Pancreas (tissue), 10 donors: ENCODE results near the gene NUP58. TPM values are rescaled to one million over a fixed set of nuclear protein-coding genes. Genes with fewer than 3 reads are reported as not detected.

Source experiments
- ATAC-seq, 4 donors: fragments of 200-7000 bp; cut with Tn5 transposase; one replicate each; pipeline versions ENCODE4 v1.8.0 to v1.9.1; 2020; ENCODE audit warnings: mild to moderate bottlenecking in 4 of 4, moderate library complexity in 4 of 4
- DNase-seq, 6 donors: peaks; one replicate each; pipeline ENCODE4 v3.0.0-alpha.2; 2020
- FAIRE-seq: peaks from 2 replicates; lab custom pipeline; 2012; peaks lifted over from hg19 to GRCh38; lab: Jason Lieb, UNC
- H3K27ac ChIP-seq, 4 donors: fragments of 200-600 bp; sonication (generic); 1 replicate in 3 of 4; 2 replicates in 1 of 4; pipeline versions ENCODE4 v1.5.0 to v1.8.0; 2020
- H3K27me3 ChIP-seq, 4 donors: fragments of 200-600 bp; one replicate each; pipeline ENCODE4 v1.8.0; 2021
- H3K36me3 ChIP-seq, 3 donors: fragments of 200-600 bp; sonication (generic) in 1 of 3; one replicate each; pipeline versions ENCODE4 v1.5.0 to v1.8.0; 2020 to 2021
- H3K4me1 ChIP-seq, 3 donors: fragments of 200-600 bp; one replicate each; pipeline ENCODE4 v1.8.0; 2021
- H3K4me3 ChIP-seq, 4 donors: fragments of 200-600 bp; sonication (generic) in 2 of 4; one replicate each; pipeline versions ENCODE4 v1.5.0 to v1.8.0; 2020 to 2021
- H3K9me3 ChIP-seq, 4 donors: fragments of 200-600 bp; one replicate each; pipeline ENCODE4 v1.8.0; 2021
- CTCF ChIP-seq, 4 donors: fragments of 200-600 bp; sonication (generic) in 3 of 4; IDR thresholded peaks; one replicate each; pipeline versions ENCODE4 v1.5.0 to v1.8.0; 2021; ENCODE audit warnings: antibody characterized with exemption in 4 of 4
- WGBS, 2 donors: extraction: QIAGEN DNeasy Blood & Tissue Kit; methylation state at CpG; one replicate each; pipeline ENCODE4 v1.1.7; 2013; 5-methylcytosine and 5-hydroxymethylcytosine counted together
- intact Hi-C, 3 donors: fragments of 100-400 bp; cut with DNase I; formaldehyde crosslinking; loops; one replicate each; pipeline versions ENCODE4 v1.11.1 to v1.14.2; 2022
- polyA plus RNA-seq, 2 donors: library from polyadenylated mRNA; stranded (reverse); fragments of 200-250 nt; gene quantifications; one replicate each; pipeline ENCODE4 v1.2.3, GENCODE V29; 2013
- total RNA-seq, 6 donors: library from RNA; stranded (reverse); fragmentation: NEBNext Ultra II Directional in 4 of 6; extraction: Animal tissue kit (Norgen Biotek cat#: 25700) in 4 of 6; gene quantifications; one replicate each; pipeline versions ENCODE4 v1.2.1 to v1.2.4, GENCODE V29; 2021 to 2023
- donor health status: healthy with polysubstance abuse.
- donor health status: DM: no; HTN: no; CAD: no; lungs with moderate emphysema.
- donor health status: DM: no; HTN: no; CAD: no.
- donor health status: control.
- donor health status: control.
- donor health status: Bipolar disorder and iron deficiency.
- donor health status: DM: yes; HTN: yes; CAD: no.
- donor health status: DM: no; HTN: no; CAD: no.
- donor health status: DM: no; HTN: no; CAD: no.
- donor health status: DM: yes; HTN: yes; CAD: no.

Gene NUP58
- total and polyA plus RNA-seq, 8 donors = 6.1 to 22.3 (median 12.6) TPM

- FAIRE-seq = no peak
- Histone ChIP-seq H3K4me3 (no peak overlapping the region), H3K9me3 (no peaks in the 10 kb centered on the region), H3K4me1 (no peaks in the 10 kb centered on the region), H3K27me3 (peaks cover 0 to 3% (median 1%) of the 10 kb centered on the region in 4 donors), H3K27ac (no peak overlapping the region), H3K36me3 (no peaks in the 10 kb centered on the region)
- WGBS, 2 donors = 48 to 50% methylated on average over 7 of the region's 7 CpGs
- no peak for ATAC-seq
- DNase-seq = no peak
- no peak for TF ChIP-seq CTCF (IDR thresholded peaks at IDR 0.05)
- intact Hi-C loops = no loop called here
These were observed 79.4 kb downstream of the NUP58 start for GRCh38 chr13:25380741-25381324.

- Histone ChIP-seq H3K27me3 (peaks cover 0 to 2% (median 0%) of the 10 kb centered on the region in 4 donors), H3K4me3 (no peak overlapping the region), H3K27ac (no peak overlapping the region), H3K9me3 (no peaks in the 10 kb centered on the region), H3K4me1 (no peaks in the 10 kb centered on the region), H3K36me3 (no peaks in the 10 kb centered on the region)
- intact Hi-C loops = no loop called here
- no peak for ATAC-seq
- no peak for DNase-seq
- TF ChIP-seq CTCF (IDR thresholded peaks at IDR 0.05) = no peak
- FAIRE-seq = no peak
- 36 to 52% methylated on average over 4 of the region's 4 CpGs for WGBS, 2 donors
These were observed 83.5 kb downstream of the NUP58 start for GRCh38 chr13:25384758-25385410.

- TF ChIP-seq CTCF (IDR thresholded peaks at IDR 0.05) = no peak
- Histone ChIP-seq H3K27me3 (no peaks in the 10 kb centered on the region), H3K4me3 (no peak overlapping the region), H3K4me1 (no peaks in the 10 kb centered on the region), H3K36me3 (no peaks in the 10 kb centered on the region), H3K9me3 (no peaks in the 10 kb centered on the region), H3K27ac (no peak overlapping the region)
- DNase-seq (no peak), ATAC-seq (no peak), FAIRE-seq (no peak)
- 29 to 36% methylated on average over 4 of the region's 4 CpGs for WGBS, 2 donors
- intact Hi-C loops = no loop called here
These were observed 90.5 kb downstream of the NUP58 start for GRCh38 chr13:25391932-25392331.

Other genes with a start within 250 kb of the NUP58 start
- under 1 TPM in 5 of 6 donors, not detected in 1; 0.06 to 0.29 (median 0.19) TPM for gene PABPC3, start 205.5 kb upstream of the NUP58 start, total RNA-seq
- gene PABPC3, start 205.5 kb upstream of the NUP58 start, polyA plus RNA-seq = under 1 TPM in 1 of 2 donors, not detected in 1; 0.07 TPM
- not detected for gene AMER2, start 129.3 kb upstream of the NUP58 start, total RNA-seq
- under 1 TPM in 1 of 2 donors, not detected in 1; 0.07 TPM for gene AMER2, start 129.3 kb upstream of the NUP58 start, polyA plus RNA-seq
- 10 to 100 TPM in 1 of 6 donors, 1 to 10 TPM in 5; 6.4 to 11.2 (median 8.9) TPM for gene MTMR6, start 14.1 kb upstream of the NUP58 start, total RNA-seq
- gene MTMR6, start 14.1 kb upstream of the NUP58 start, polyA plus RNA-seq = 1 to 10 TPM; 3.2 to 6.9 TPM
- gene ATP8A2, start 70.3 kb downstream of the NUP58 start, total RNA-seq = under 1 TPM; 0.06 to 0.28 (median 0.14) TPM
- gene ATP8A2, start 70.3 kb downstream of the NUP58 start, polyA plus RNA-seq = under 1 TPM; 0.04 to 0.19 TPM